ENCODE results near the gene CEP70. TPM values are rescaled to one million over a fixed set of nuclear protein-coding genes. Genes with fewer than 3 reads are reported as not detected.

Gene CEP70
- total RNA-seq, 1 donor: 40.7 TPM

DNA sequence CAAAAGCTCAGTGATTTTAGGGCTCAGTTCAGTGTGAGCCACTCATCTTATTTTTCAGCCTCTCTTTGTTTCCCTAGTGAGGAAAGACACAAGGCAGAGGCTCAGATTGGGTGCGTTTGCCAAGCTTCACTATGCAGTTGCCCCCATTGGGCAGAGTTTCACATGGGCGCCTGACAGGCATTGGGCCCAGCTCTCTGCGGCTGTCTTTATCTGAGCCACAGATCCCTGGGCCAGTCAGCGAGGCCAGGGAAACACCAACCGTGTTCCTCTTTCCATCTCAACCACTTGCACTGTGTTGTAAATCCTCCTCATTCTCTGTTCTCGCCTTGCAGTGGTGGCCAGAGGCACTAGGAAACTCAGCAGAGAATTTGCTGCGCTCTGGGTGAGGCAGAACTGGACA lies 148.8 kb downstream of the CEP70 start:
- Histone ChIP-seq H3K4me1 (ENCODE audit: insufficient read depth, low read length) (no peaks in the 10 kb centered on the region), H3K9me3 (ENCODE audit: low read depth, low read length) (no peaks in the 10 kb centered on the region), H3K4me3 (ENCODE audit: low read length) (no peak overlapping the region), H3K27me3 (ENCODE audit: insufficient read depth, low read length) (no peaks in the 10 kb centered on the region)

Other genes with a start within 250 kb of the CEP70 start
- 5.8 TPM for gene MRAS, start 245.7 kb downstream of the CEP70 start, total RNA-seq
- 0.21 TPM for gene ESYT3, start 159.6 kb downstream of the CEP70 start, total RNA-seq
- gene FAIM, start 14.5 kb upstream of the CEP70 start, total RNA-seq: 2.5 TPM
- gene PIK3CB, start 240.7 kb upstream of the CEP70 start, total RNA-seq: 21.2 TPM